ENCODE data around the gene UBN1.

Gene UBN1

DNA sequence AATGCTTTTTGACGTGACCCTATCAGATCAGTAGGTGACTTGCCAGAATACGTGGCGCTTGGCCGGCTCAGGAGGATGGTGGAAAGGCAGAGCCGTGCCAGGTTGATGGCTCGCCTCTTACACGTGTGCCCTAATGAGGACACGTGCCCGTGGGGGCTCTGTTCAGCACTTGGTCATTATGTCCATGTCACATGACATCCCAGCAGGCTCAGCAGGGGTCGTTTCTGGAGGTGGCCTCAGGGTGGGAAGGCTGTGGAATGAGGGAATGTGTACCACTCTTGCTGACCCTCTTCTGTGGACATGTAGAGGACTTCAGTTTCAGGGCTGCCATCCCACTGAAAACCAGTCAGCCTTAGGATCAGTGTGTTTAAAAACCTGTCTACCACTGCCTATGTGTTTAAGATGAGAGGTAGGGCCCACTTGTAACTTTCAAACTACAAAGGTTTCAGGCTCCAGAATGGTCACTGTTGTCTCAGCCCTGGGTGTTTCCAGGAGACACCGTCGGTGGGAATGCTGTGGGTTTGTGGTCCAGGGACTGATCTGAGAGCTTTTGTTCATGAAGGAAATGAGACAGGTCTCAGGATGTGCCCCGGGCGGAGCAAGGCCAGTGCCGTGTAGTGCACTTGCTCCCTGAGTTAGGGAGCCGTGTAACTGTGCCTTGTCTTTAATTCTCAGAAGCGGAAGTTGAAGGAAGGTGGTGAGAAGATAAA, 12.1 kb downstream of the UBN1 start:
- no peak for DNase-seq (ENCODE audit: low read depth in 2 of 2)

DNA sequence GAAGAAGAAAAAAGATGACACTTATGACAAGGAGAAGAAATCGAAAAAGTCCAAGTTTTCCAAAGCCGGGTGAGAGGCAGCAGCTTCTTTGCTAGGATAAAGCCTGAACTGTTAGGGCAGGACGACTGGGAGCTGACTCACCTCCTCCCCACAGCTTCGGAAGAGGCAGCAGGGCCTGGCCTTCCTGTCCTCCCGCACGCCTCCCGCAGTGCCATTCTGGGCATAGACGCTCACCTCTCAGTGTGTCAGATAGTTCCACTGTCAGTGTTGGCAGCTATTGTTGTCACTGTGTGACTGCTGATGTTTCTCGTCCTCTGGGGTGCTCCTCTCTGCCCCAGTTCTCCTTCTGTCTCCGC, 12.6 kb downstream of the UBN1 start:
- no peak for DNase-seq (ENCODE audit: low read depth in 2 of 2)

DNA sequence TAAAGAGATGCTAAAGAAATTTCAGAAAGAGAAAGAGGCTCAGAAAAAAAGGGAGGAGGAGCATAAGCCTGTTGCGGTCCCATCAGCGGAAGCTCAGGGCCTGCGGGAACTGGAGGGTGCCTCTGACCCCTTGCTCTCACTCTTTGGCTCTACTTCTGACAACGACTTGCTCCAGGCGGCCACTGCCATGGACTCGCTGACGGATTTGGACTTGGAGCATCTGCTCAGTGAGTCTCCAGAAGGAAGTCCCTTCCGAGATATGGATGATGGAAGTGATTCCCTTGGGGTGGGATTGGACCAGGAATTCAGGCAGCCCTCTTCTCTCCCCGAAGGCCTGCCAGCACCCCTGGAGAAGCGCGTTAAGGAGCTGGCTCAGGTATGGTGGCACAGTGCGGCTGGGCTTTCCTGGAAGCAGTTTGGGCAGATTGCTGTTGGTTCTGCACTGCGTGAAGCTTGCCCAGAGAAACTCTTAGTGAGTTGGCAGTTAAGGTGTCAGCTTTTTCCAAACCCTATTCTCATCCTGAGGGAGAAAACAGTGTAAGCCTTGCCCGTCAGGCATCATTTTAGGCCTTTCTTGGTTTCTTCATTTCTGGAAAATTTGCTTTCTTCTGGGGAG, 13.6 kb downstream of the UBN1 start:
- no peak for DNase-seq (ENCODE audit: low read depth in 2 of 2)

DNA sequence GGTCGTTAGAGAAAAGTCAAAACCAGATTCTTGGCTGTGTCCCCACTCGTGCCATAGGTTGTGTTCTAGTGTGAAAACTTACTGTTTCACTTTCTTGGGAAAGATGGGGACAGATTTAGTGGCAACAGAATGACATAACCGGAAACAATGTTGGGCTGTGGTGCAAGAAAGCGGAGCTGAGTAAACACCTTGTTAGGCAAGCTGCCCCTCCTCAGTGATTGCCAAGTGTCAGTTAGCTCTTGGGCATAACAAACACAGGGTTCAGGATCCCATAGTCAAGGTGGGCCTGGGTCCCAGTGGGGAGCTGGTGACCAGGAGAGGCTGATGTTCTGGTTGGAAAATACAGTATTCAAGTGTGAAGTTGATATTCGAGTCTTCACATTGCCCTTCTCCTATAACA, 15.4 kb downstream of the UBN1 start:
- no peak for DNase-seq (ENCODE audit: low read depth in 2 of 2)

DNA sequence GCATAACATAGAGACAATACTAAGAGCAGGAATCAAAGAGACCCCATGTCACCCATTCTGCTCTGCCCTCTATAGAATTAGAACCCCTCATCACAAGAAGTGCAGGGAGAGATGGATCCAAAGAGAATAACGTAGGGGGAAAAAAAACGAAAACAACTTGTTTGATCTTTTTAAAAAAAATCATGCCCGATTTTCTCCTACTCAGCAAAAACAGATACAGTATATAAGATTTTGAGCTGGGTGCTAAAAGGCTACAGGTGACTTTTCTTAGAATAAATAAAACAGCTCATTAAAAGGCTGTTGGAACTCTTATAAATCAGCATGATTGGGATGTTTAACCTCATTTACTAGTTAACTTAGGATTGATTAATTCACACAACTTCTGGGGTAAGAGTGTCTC, 17.4 kb downstream of the UBN1 start:
- no peak for DNase-seq (ENCODE audit: low read depth in 2 of 2)

DNA sequence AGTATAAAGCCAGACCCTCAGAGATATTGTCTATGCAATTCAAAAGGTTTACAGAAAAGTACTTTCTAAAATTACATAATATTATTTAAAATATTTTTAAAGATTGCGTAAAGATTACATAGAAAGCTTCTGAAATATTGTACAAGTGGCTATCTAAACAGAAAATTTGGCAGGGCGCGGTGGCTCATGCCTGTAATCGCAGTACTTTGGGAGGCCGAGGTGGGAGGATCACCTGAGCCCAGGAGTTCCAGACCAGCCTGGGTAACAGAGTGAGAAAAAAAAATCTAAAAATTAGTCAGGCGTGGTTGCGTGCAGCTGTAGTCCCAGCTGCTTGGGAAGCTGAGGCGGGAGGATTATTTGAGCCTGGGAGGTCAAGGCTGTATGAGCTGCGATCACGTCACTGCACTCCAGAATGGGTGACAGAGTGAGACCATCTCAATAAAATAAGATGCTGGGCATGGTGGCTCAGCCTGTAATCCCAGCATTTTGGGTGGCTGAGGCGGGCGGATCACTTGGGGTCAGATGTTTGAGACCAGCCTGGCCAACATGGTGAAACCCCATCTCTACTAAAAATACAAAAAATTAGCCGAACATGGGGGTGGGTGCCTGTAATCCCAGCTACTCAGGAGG, 18.1 kb downstream of the UBN1 start:
- DNase-seq (ENCODE audit: low read depth in 2 of 2) = no peak

DNA sequence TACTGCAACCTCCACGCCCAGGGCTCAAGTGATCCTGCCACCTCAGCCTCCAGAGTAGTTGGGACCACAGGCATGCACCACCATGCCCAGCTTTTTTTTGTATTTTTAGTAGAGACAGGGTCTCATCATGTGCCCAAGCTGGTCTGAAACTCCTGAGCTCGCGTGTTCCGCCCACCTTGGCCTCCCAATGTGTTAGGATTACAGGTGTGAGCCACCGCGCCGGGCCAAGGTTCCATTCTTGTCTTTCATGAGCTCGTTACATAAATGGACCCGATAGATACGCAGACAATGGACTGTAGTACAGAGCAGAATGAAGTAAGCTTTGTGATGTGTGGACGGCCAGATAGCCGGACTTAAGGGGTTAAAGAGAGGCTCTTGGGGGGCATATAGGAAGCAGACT, 19.3 kb downstream of the UBN1 start:
- no peak for DNase-seq (ENCODE audit: low read depth in 2 of 2)

DNA sequence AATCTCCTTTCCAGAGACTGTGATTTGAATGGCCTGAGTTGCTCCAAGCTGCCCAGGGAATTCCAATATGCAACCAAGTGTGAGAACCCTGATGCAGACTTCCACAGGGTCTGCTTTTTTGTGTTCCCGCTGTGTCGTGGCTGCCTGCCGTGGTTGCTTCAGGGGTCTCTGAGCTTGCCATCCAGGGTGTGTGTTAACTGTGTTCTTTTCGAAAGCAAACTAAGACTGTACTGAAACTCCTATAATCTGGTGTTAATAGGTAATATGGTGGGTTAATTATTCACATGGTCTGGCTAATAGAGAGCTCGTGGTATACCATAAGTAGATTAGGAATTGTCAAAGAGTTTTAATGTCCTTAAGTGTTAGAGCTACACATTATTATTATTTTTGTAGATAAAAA, 20.7 kb downstream of the UBN1 start:
- no peak for DNase-seq (ENCODE audit: low read depth in 2 of 2)

DNA sequence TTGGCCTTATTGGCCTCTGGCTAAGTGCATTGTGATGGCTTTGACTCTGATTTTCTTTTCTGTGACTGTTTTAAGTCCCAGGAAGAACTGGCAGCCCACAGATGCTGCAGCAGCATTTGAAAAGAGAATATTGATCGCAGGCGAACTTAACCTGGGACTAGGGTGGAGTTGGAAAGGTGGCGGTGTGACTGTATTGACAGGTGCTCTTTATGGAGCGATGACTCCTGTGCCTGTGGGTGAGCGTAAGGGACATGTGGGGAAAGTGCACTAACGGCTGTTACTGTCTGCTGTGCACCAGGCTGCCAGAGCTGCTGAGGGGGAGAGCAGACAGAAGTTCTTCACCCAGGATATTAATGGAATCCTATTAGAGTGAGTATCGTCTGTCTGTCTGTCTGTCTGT, 21.3 kb downstream of the UBN1 start:
- no peak for DNase-seq (ENCODE audit: low read depth in 2 of 2)

DNA sequence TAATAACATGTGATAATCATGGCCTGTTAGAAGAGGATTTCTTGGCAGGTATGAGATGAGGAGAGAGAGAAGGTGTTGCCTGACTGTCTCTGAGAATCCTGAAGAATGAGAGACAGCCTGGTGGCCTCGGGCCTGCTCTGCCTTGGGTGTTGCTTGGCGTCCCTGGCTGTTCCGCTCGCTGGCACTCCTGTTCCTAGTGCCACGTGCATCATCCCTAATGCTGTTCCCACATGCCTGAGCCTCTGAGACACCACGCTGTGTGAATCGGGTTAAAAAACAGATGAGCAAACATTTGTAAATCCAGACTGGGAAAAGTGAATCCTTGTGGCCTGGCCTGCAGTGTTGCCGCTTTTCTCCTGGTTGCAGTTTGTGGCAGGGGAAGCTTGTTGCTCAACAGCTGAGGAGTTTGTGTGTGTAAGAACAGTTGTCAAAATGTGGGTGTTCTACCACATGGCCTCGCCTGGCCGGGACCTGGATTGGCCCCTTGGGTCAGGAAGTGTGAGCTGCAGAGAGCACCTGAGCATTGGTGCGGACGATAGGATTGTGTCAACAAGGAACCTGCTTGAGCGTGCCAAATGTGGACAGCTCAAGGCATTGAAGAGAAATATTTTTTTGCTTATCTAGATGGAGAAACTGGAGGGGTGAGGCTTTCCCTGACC, 22.0 kb downstream of the UBN1 start:
- no peak for DNase-seq (ENCODE audit: low read depth in 2 of 2)

DNA sequence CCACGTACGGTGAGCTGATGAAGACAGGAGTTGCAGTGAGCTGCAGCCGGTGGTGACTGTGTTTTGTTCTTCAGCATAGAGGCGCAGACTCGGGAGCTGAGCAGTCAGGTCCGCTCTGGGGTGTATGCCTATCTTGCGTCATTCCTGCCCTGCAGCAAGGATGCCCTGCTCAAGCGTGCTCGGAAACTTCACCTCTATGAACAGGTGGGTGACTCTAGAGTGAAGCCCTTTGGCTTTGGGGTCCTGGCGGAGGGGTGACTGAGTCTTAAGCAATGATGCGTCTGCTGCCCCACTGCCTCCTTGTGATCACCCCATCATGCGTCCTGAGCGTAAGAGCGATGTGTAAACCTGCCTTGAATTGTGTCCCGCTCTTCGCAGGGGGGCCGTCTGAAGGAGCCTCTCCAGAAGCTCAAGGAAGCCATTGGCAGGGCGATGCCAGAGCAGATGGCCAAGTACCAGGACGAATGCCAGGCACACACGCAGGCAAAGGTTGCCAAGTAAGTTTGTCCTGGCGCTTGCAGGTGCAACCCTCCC, 22.9 kb downstream of the UBN1 start:
- no peak for DNase-seq (ENCODE audit: low read depth in 2 of 2)

DNA sequence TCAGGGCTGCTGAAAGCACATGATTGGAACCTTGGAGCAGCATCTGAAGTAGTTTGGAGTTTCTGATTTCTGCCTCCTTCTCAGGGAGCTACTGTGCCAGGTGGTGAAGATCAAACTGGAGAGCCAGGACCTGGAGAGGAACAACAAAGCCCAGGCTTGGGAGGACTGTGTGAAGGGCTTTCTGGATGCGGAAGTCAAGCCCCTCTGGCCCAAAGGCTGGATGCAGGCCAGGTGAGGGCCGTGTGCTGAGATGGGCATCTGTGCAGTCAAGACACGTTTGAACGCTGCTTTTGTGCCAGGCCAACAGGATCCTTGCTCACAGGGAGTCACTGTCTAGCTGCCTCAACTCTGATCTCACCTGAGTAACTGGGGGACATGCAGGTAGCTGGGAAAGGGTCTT, 23.8 kb downstream of the UBN1 start:
- DNase-seq (ENCODE audit: low read depth in 2 of 2) = no peak

DNA sequence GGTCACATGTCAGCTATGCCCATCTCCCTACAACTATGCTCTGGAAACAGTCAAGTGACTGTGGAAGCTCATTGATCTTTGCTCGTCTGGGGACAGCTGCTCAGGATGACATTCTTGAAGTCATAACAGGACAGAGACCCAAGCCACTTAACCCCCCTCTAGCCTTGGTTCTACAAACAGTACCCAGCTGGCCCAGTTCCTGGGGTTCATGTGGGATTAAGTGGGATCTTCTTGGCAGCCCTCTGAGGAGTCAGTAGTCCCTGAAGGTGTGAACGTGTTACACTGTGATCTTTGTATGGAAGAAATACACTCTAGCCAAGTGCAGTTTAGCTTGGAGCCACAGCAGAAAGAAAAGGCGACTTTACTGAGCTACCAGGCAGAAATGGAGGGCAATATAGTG, 25.8 kb downstream of the UBN1 start:
- no peak for DNase-seq (ENCODE audit: low read depth in 2 of 2)

DNA sequence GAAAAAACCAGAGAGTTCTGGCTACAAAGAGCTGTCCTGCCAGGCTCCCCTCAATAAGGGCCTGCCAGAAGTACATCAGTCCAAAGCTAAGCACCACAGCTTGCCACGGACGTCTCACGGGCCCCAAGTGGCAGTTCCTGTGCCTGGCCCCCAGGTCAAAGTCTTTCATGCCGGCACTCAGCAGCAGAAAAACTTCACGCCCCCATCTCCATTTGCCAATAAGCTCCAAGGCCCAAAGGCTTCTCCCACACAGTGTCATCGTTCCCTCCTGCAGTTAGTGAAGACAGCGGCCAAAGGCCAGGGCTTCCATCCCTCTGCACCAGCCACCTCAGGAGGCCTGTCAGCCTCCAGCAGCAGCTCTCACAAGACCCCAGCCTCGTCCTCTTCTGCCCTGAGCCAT, 27.4 kb downstream of the UBN1 start:
- no peak for DNase-seq (ENCODE audit: low read depth in 2 of 2)

DNA sequence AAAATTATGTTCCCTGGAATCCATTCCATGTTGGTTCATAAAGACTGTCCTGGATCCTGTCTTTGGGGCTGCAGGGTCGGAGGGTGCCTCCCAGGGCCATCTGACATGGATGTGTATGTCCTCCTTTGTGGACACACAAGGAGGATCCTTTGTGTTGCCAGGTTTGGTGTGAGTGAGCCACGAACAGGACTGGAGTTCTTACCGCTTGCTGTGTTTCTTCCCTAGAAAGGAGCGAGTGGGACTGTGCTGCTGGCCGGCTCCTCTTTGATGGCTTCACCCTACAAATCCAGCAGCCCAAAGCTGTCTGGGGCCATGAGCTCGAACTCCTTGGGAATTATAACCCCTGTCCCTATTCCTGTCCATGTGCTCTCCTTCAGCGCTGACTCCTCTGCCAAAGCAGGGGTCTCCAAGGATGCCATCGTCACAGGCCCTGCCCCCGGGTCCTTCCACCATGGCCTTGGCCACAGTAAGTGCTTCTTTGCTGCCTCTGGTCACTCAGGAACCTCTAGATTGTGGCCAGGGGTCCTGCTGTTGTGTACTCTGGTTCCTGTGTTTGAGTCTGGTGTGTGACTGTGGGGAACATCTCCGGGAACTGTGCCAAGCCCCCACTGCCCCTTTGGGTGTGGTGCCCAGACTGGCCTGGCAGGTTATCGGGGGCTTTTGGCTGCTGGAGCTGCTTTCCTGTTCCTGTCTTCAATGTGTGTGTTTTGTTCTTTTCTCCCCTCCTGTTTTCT, 29.5 kb downstream of the UBN1 start:
- DNase-seq (ENCODE audit: low read depth in 2 of 2) = no peak

DNA sequence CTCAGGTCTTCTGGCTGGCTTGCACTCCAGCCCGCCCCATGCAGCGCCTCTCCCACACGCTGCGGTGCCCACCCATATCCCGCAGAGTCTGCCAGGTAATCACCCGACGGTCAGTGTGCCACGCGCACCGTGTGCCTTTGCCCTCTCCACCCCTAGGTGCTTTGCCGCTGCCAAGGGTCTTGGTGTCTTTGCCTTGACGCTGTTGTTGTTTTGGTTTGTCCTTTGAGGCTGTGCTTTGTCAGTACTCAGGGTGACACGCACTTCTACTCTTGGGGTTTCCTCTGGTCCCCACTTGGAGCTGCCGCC, 30.1 kb downstream of the UBN1 start:
- DNase-seq (ENCODE audit: low read depth in 2 of 2) = no peak

DNA sequence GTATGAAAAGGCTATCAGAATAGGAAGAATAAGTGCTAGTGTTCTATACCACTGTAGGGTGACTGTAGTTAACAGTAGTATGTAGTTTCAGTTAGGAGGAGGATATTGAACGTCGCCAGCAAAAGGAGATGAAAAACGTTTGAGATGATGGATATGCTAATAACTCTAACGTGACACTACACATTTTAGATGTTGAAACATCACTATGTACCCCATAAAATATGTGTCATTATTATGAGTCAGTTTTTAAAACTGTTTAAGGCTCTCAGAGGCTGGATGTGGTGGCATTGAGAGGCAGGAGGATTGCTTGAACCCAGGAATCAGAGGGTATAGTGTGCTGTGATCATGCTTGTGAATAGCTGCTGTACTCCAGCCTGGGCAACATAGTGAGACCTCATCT, 31.8 kb downstream of the UBN1 start:
- no peak for DNase-seq (ENCODE audit: low read depth in 2 of 2)

DNA sequence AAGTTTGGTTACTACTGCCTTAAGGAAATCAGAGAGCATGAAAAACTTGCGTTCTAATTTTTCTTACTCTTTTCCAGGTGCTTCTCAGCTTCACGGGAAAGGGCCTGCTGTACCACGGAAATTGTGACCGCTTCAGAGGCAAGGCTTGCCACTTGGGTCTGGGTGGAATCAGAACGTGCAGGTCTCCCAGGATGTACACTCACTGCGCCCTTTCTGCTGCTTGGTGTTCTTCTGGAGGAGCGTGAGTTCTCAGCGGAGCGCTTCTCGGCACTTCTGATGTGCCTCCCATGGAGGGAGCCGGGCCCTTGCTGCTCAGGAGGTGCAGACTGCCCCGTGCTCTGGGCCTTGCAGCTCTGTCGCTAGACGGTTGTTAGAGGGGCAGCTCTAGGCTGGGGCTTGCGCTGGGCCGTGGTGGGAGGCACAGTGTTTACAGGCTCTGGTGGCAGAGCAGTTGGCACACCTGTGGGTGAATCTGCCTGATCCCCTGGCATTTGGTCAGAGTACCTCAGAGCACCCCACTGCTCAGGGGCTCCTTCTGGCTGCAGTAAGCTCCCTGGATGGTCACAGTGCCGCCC, 32.8 kb downstream of the UBN1 start:
- DNase-seq (ENCODE audit: low read depth in 2 of 2) = no peak

DNA sequence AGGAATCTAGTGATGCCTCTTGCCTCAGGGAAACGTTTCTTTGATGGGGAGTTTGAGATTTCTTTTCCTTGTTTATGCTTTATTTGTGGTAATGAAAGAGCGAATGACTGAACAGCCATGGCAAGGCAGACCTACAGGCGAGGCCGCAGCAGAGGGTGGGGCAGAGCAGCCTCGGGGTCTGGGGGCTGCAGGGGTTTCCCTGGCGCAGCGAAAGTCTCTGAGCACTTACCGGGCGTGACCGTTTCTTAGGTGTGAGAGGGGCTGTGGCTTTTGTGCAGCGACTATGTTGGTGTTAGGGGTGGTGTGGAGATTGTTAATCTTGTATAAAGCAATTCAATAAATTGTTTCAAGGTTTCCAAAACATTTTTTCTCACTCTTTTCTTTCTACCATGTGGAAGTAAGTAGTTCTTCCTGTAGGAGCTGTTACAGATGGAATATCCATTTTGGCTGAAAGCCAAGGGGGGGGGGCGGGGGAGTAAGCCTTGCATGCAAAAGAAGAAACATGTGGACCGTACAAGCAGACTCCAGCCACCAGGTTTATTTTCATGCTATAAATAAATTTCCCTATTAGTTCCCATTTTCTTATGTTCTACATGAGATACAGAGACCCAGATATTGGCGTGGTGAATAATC, 34.8 kb downstream of the UBN1 start:
- DNase-seq (ENCODE audit: low read depth in 2 of 2) = peak; percentile 40 to 46

DNA sequence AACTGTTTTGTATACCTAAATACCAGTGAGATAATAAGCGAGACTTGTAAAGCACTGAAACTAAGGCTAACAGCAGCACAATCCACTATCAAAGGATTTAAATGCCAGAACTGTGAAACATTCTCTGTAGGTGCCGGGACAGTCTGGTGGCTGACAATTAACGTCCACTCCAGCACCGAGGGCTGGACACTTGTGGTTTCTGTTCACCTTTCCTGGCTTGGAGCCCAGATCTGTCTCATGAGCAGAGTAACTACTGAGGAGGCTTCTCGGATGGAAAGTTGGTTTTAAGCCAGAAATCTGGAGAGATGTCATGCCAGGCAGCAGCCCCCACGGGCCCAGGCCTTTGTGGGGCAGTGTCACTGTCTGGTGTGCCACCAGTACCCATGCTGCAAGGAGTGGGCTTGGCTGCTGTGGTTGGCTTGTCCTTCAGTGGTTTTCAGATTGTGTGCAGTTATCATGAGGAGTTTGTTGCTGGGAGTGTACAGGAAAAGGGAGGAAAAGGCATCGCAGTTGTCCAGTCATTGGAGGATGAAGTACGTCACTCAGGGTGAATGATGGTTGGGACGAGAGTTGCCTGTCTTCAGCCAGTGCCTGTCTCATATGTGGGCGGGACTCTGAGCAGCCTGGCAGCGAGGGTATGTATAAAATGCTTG, 35.5 kb downstream of the UBN1 start:
- peak; percentile 4 to 11 for DNase-seq (ENCODE audit: low read depth in 2 of 2)

DNA sequence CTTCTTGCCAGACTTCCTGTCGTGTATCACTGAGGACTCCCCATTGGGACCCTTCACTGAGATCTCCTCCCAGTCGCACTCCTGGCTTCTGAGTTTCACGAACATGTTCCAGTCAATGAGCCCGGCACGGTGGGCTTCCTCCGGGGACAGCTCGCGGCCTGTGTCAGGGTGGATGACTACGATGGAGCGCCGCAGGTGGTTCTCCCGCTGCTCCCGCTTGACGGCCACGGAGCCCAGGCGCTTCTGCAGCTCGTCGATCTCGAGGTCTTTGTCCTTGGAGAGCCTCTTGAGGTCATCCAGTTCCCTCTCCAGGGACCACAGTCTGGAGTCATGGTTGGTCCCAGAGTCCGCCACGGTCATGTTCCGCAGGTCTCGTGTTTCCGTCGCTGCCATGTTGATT, 36.2 kb downstream of the UBN1 start:
- DNase-seq (ENCODE audit: low read depth in 2 of 2) = no peak
